ENCODE data around the gene SLC7A1. TPM values are rescaled to one million over a fixed set of nuclear protein-coding genes. Genes with fewer than 3 reads are reported as not detected.

The SLC7A1 gene
- total RNA-seq, 3 donors from 2014 or later: 6.6 to 15.4 (median 12.7) TPM

- Histone ChIP-seq H3K4me1 (no peaks in the 10 kb centered on the region), H3K36me3 (no peaks in the 10 kb centered on the region), H3K4me3 (no peak overlapping the region), H3K27me3 (no peaks in the 10 kb centered on the region), H3K27ac (peak overlapping the region in 1 of 2 donors; percentile 29), H3K9me3 (no peaks in the 10 kb centered on the region)
- no peak for TF ChIP-seq POLR2A (IDR thresholded peaks at IDR 0.05)
- TF ChIP-seq POLR2AphosphoS5 (IDR thresholded peaks at IDR 0.05): peak in 1 of 3 donors; percentile 20
- no peak for TF ChIP-seq CTCF (IDR thresholded peaks at IDR 0.05)
- peak in 1 of 2 donors; percentile 89 for DNase-seq (ENCODE audit: low spot score in 2 of 2)
- intact Hi-C loops (cut with DNase I; ENCODE audit: low total_unique reads): no loop called here
Observed at GRCh38 chr13:29567411-29567810, 28.1 kb downstream of the SLC7A1 start.

- intact Hi-C loops (cut with DNase I; ENCODE audit: low total_unique reads): no loop called here
- Histone ChIP-seq H3K36me3 (no peaks in the 10 kb centered on the region), H3K27ac (no peak overlapping the region), H3K27me3 (no peaks in the 10 kb centered on the region), H3K4me3 (no peak overlapping the region), H3K9me3 (no peaks in the 10 kb centered on the region), H3K4me1 (no peaks in the 10 kb centered on the region)
- DNase-seq (ENCODE audit: low spot score in 2 of 2): no peak
- TF ChIP-seq CTCF (IDR thresholded peaks at IDR 0.05) (no peak), POLR2AphosphoS5 (IDR thresholded peaks at IDR 0.05) (no peak), POLR2A (IDR thresholded peaks at IDR 0.05) (no peak)
Observed at GRCh38 chr13:29566206-29566605, 29.3 kb downstream of the SLC7A1 start.

GRCh38 chr13:29564818-29565217 is 30.7 kb downstream of the SLC7A1 start:
- no peaks in the 10 kb centered on the region for H3K27me3 ChIP-seq
- no peaks in the 10 kb centered on the region for H3K4me1 ChIP-seq
- no peaks in the 10 kb centered on the region for H3K9me3 ChIP-seq
- no peak for DNase-seq (ENCODE audit: low spot score in 2 of 2)
- TF ChIP-seq POLR2AphosphoS5 (IDR thresholded peaks at IDR 0.05) (no peak), CTCF (IDR thresholded peaks at IDR 0.05) (no peak), POLR2A (IDR thresholded peaks at IDR 0.05) (no peak)
- H3K36me3 ChIP-seq: no peaks in the 10 kb centered on the region
- intact Hi-C loops (cut with DNase I; ENCODE audit: low total_unique reads): no loop called here
- H3K27ac ChIP-seq: no peak overlapping the region
- H3K4me3 ChIP-seq: no peak overlapping the region

- H3K4me3 ChIP-seq: no peak overlapping the region
- intact Hi-C loops (cut with DNase I; ENCODE audit: low total_unique reads): no loop called here
- H3K27me3 ChIP-seq: no peaks in the 10 kb centered on the region
- no peaks in the 10 kb centered on the region for H3K4me1 ChIP-seq
- no peaks in the 10 kb centered on the region for H3K36me3 ChIP-seq
- no peak for TF ChIP-seq CTCF (IDR thresholded peaks at IDR 0.05)
- TF ChIP-seq POLR2A (IDR thresholded peaks at IDR 0.05): no peak
- no peak for TF ChIP-seq POLR2AphosphoS5 (IDR thresholded peaks at IDR 0.05)
- no peak for DNase-seq (ENCODE audit: low spot score in 2 of 2)
- H3K9me3 ChIP-seq: no peaks in the 10 kb centered on the region
- no peak overlapping the region for H3K27ac ChIP-seq
Observed at GRCh38 chr13:29564373-29564772, 31.1 kb downstream of the SLC7A1 start.

- H3K27ac ChIP-seq: no peak overlapping the region
- no peaks in the 10 kb centered on the region for H3K27me3 ChIP-seq
- H3K4me1 ChIP-seq: no peaks in the 10 kb centered on the region
- no peaks in the 10 kb centered on the region for H3K9me3 ChIP-seq
- TF ChIP-seq POLR2AphosphoS5 (IDR thresholded peaks at IDR 0.05): no peak
- no peak for TF ChIP-seq POLR2A (IDR thresholded peaks at IDR 0.05)
- no peak for TF ChIP-seq CTCF (IDR thresholded peaks at IDR 0.05)
- H3K4me3 ChIP-seq: no peak overlapping the region
- intact Hi-C loops (cut with DNase I; ENCODE audit: low total_unique reads): no loop called here
- no peaks in the 10 kb centered on the region for H3K36me3 ChIP-seq
- DNase-seq (ENCODE audit: low spot score in 2 of 2): no peak
Observed at GRCh38 chr13:29563941-29564340, 31.5 kb downstream of the SLC7A1 start.

All from breast epithelium (tissue), 4 donors.